ENCODE results near the gene PLA2G12A.

Gene PLA2G12A

GRCh38 chr4:109676886-109677285 is 53.0 kb downstream of the PLA2G12A start:
- DNase-seq = no peak

- DNase-seq = no peak
Observed at GRCh38 chr4:109675843-109676242, 54.0 kb downstream of the PLA2G12A start.

- no peak for DNase-seq
Observed at GRCh38 chr4:109675181-109675580, 54.7 kb downstream of the PLA2G12A start.

GRCh38 chr4:109673303-109673702 is 56.6 kb downstream of the PLA2G12A start:
- no peak for DNase-seq

GRCh38 chr4:109672169-109672930 is 57.5 kb downstream of the PLA2G12A start:
- DNase-seq = no peak

- DNase-seq = no peak
Observed at GRCh38 chr4:109671350-109671749, 58.5 kb downstream of the PLA2G12A start.

- no peak for DNase-seq
Observed at GRCh38 chr4:109665783-109666485, 63.9 kb downstream of the PLA2G12A start.

- DNase-seq = no peak
Observed at GRCh38 chr4:109662771-109663170, 67.1 kb downstream of the PLA2G12A start.

GRCh38 chr4:109662116-109662515 is 67.8 kb downstream of the PLA2G12A start:
- no peak for DNase-seq
